Endodermal cell (in vitro differentiated cells): Measurements from ENCODE around the gene CPM. TPM values are rescaled to one million over a fixed set of nuclear protein-coding genes. Genes with fewer than 3 reads are reported as not detected.

Source experiments
- DNase-seq: peaks from one replicate; pipeline ENCODE4 v3.0.0-alpha.2; 2017
- H3K27ac ChIP-seq: 2 replicates; pipeline ENCODE4 v1.5.1; 2013; ENCODE audit warnings: mild to moderate bottlenecking, low read depth, low read length, moderate library complexity
- H3K27me3 ChIP-seq: 2 replicates; pipeline ENCODE4 v1.6.1; 2013; ENCODE audit warnings: mild to moderate bottlenecking, low read length, moderate library complexity; ENCODE audit not compliant: insufficient read depth, control insufficient read depth, poor library complexity, severe bottlenecking
- H3K36me3 ChIP-seq: 2 replicates; pipeline ENCODE4 v1.7.0; 2013; ENCODE audit warnings: mild to moderate bottlenecking, low read length, moderate library complexity; ENCODE audit not compliant: control insufficient read depth, insufficient read depth
- H3K4me1 ChIP-seq: one replicate; pipeline ENCODE4 v1.7.0; 2013; ENCODE audit warnings: low read length; ENCODE audit not compliant: control insufficient read depth, insufficient read depth
- H3K4me3 ChIP-seq: 2 replicates; pipeline ENCODE4 v1.5.1; 2013; ENCODE audit warnings: mild to moderate bottlenecking, low read length, moderate library complexity
- H3K9ac ChIP-seq: 2 replicates; pipeline ENCODE4 v1.6.1; 2013; ENCODE audit warnings: mild to moderate bottlenecking, low read length, moderate library complexity; ENCODE audit not compliant: poor library complexity, severe bottlenecking; ENCODE audit errors: extremely low read depth
- H3K9me3 ChIP-seq: 2 replicates; pipeline ENCODE4 v1.6.1; 2013; ENCODE audit warnings: mild to moderate bottlenecking, low read length, moderate library complexity; ENCODE audit not compliant: control insufficient read depth
- H3K27ac Mint-ChIP-seq: 2 replicates; pipeline ENCODE4 v1.8.0; 2020; ENCODE audit warnings: mixed read lengths
- H3K27me3 Mint-ChIP-seq: 2 replicates; pipeline ENCODE4 v1.8.0; 2021; ENCODE audit warnings: mild to moderate bottlenecking, mixed read lengths; ENCODE audit not compliant: insufficient read depth
- H3K36me3 Mint-ChIP-seq: 2 replicates; pipeline ENCODE4 v1.8.0; 2020; ENCODE audit warnings: low read depth, mixed read lengths
- H3K4me1 Mint-ChIP-seq: 2 replicates; pipeline ENCODE4 v1.8.0; 2020; ENCODE audit warnings: mixed read lengths
- H3K4me3 Mint-ChIP-seq: 2 replicates; pipeline ENCODE4 v1.8.0; 2020; ENCODE audit warnings: mild to moderate bottlenecking, moderate library complexity, mixed read lengths
- H3K9me3 Mint-ChIP-seq: 2 replicates; pipeline ENCODE4 v1.8.0; 2020; ENCODE audit warnings: mild to moderate bottlenecking, mixed read lengths
- CTCF ChIP-seq: fragments of 200-600 bp; sonication (generic); conservative IDR thresholded peaks from 2 replicates; pipeline ENCODE4 v1.5.0; 2021; ENCODE audit warnings: antibody characterized with exemption, mild to moderate bottlenecking
- WGBS, 2 experiments: methylation state at CpG; one replicate each; pipeline versions ENCODE4 v1.1.5 to v1.1.7; 2013; ENCODE audit warnings: missing lambda C conversion rate in 2 of 2, mixed read lengths in 1 of 2; ENCODE audit not compliant: insufficient coverage in 1 of 2, insufficient read length in 1 of 2; 5-methylcytosine and 5-hydroxymethylcytosine counted together
- total RNA-seq, 2 donors: library from RNA; stranded (reverse); fragmentation: NEBNext Ultra II Directional in 1 of 2; extraction: Animal tissue kit (Norgen Biotek cat#: 25700) in 1 of 2; gene quantifications; 2 replicates in 1 of 2; 3 replicates in 1 of 2; pipeline ENCODE4 v1.2.1, GENCODE V29; 2021

The CPM gene
- total RNA-seq, 2 donors from 2014 or later: 0.80 to 0.86 TPM

- Mint-ChIP-seq H3K9me3 (peaks cover 13% of the 10 kb centered on the region), H3K36me3 (no peaks in the 10 kb centered on the region), H3K27ac (no peak overlapping the region), H3K4me3 (no peak overlapping the region), H3K27me3 (no peaks in the 10 kb centered on the region), H3K4me1 (no peaks in the 10 kb centered on the region)
- H3K36me3 ChIP-seq: no peaks in the 10 kb centered on the region
- no peak for DNase-seq
- H3K9me3 ChIP-seq: peaks cover 14% of the 10 kb centered on the region
- no peaks in the 10 kb centered on the region for H3K27me3 ChIP-seq
- 100% methylated on average over 1 of the region's 2 CpGs; no CpG with 5 or more reads in 1 of the 2 experiments for WGBS, 2 experiments
- H3K27ac ChIP-seq: no peak overlapping the region
- no peaks in the 10 kb centered on the region for H3K4me1 ChIP-seq
- H3K4me3 ChIP-seq: no peak overlapping the region
- no peak overlapping the region for H3K9ac ChIP-seq
- no peak for TF ChIP-seq CTCF
Observed at GRCh38 chr12:68978678-68979077, 45.7 kb upstream of the CPM start.

- H3K36me3 ChIP-seq: no peaks in the 10 kb centered on the region
- no peak overlapping the region for H3K27ac Mint-ChIP-seq
- no peak overlapping the region for H3K9ac ChIP-seq
- TF ChIP-seq CTCF: no peak
- H3K4me3 ChIP-seq: no peak overlapping the region
- no peak overlapping the region for H3K4me3 Mint-ChIP-seq
- no peaks in the 10 kb centered on the region for H3K4me1 Mint-ChIP-seq
- peaks cover 8% of the 10 kb centered on the region for H3K9me3 ChIP-seq
- peaks cover 7% of the 10 kb centered on the region for H3K9me3 Mint-ChIP-seq
- WGBS, 2 experiments: 88 to 100% methylated on average over 1 of the region's 1 CpG
- no peaks in the 10 kb centered on the region for H3K27me3 Mint-ChIP-seq
- H3K4me1 ChIP-seq: no peaks in the 10 kb centered on the region
- no peaks in the 10 kb centered on the region for H3K27me3 ChIP-seq
- no peaks in the 10 kb centered on the region for H3K36me3 Mint-ChIP-seq
- no peak overlapping the region for H3K27ac ChIP-seq
- no peak for DNase-seq
Observed at GRCh38 chr12:68977909-68978610, 45.1 kb upstream of the CPM start.

- H3K27me3 ChIP-seq: no peaks in the 10 kb centered on the region
- Mint-ChIP-seq H3K4me3 (no peak overlapping the region), H3K36me3 (no peaks in the 10 kb centered on the region), H3K9me3 (no peaks in the 10 kb centered on the region), H3K4me1 (no peaks in the 10 kb centered on the region), H3K27me3 (no peaks in the 10 kb centered on the region), H3K27ac (no peak overlapping the region)
- H3K4me1 ChIP-seq: no peaks in the 10 kb centered on the region
- WGBS, 2 experiments: 83 to 87% methylated on average over 3 of the region's 3 CpGs
- no peaks in the 10 kb centered on the region for H3K36me3 ChIP-seq
- peaks cover under 1% of the 10 kb centered on the region for H3K9me3 ChIP-seq
- no peak overlapping the region for H3K4me3 ChIP-seq
- no peak overlapping the region for H3K9ac ChIP-seq
- H3K27ac ChIP-seq: no peak overlapping the region
- DNase-seq: no peak
- TF ChIP-seq CTCF: no peak
Observed at GRCh38 chr12:68977335-68977734, 44.4 kb upstream of the CPM start.
